IMR-90 (cell line): Measurements from ENCODE around the gene ZNF862. TPM values are rescaled to one million over a fixed set of nuclear protein-coding genes. Genes with fewer than 3 reads are reported as not detected.

Experiments
- ATAC-seq: fragments of 200-7000 bp; cut with Tn5 transposase; 2 replicates; pipeline ENCODE4 v1.9.1; 2020; ENCODE audit warnings: low read depth, mild to moderate bottlenecking, moderate library complexity
- BruUV-seq: library from RNA; stranded (reverse); fragments of 400-500 nt; replicated peaks from 2 replicates; lab custom pipeline; 2021; lab: Mats Ljungman, UMichigan
- CTCF ChIA-PET: fragments of 300-600 bp; formaldehyde crosslinking; extraction: SDS; loops from one replicate; lab custom pipeline; 2021; ENCODE audit warnings: antibody characterized with exemption; lab: Yijun Ruan, JAX
- POLR2A ChIA-PET: fragments of 300-600 bp; sonication (Branson Sonifier 250); formaldehyde crosslinking; loops from one replicate; lab custom pipeline; 2022; ENCODE audit warnings: antibody characterized with exemption; ENCODE audit not compliant: unreplicated experiment; lab: Charles Lee
- DNase-seq: peaks from one replicate; pipeline ENCODE4 v3.0.0; 2013
- H2AFZ ChIP-seq: replicated peaks from 2 replicates; pipeline ENCODE3; 2013; ENCODE audit warnings: low read length, mild to moderate bottlenecking; ENCODE audit not compliant: poor library complexity
- H2AK5ac ChIP-seq: 2 replicates; pipeline ENCODE4 v1.6.1; 2013; ENCODE audit warnings: low read depth, low read length, inconsistent platforms
- H2AK9ac ChIP-seq: replicated peaks from 2 replicates; pipeline ENCODE3; 2013; ENCODE audit warnings: mild to moderate bottlenecking, low read depth, low read length, moderate library complexity; ENCODE audit not compliant: poor library complexity
- H2BK120ac ChIP-seq: 2 replicates; pipeline ENCODE4 v1.6.1; 2013; ENCODE audit warnings: low read depth, low read length, inconsistent platforms
- H2BK15ac ChIP-seq: 3 replicates; pipeline ENCODE4 v1.6.1; 2013; ENCODE audit warnings: low read depth, low read length, inconsistent platforms
- H2BK20ac ChIP-seq: 2 replicates; pipeline ENCODE4 v1.6.1; 2013; ENCODE audit warnings: low read depth, mild to moderate bottlenecking, inconsistent platforms, low read length, moderate library complexity
- H2BK5ac ChIP-seq: 2 replicates; pipeline ENCODE4 v1.6.1; 2013; ENCODE audit warnings: mild to moderate bottlenecking, low read depth, low read length, inconsistent platforms; ENCODE audit not compliant: poor library complexity, severe bottlenecking
- H3K14ac ChIP-seq: replicated peaks from 2 replicates; pipeline ENCODE4 v1.6.1; 2013; ENCODE audit warnings: low read depth, low read length, inconsistent platforms
- H3K18ac ChIP-seq: 2 replicates; pipeline ENCODE4 v1.6.1; 2013; ENCODE audit warnings: low read depth, low read length, control low read depth
- H3K23ac ChIP-seq: 2 replicates; pipeline ENCODE4 v1.6.1; 2013; ENCODE audit warnings: low read depth, low read length, inconsistent platforms
- H3K27ac ChIP-seq: 2 replicates; pipeline ENCODE4 v1.5.1; 2013; ENCODE audit warnings: mild to moderate bottlenecking, control low read depth, low read length; ENCODE audit not compliant: insufficient read depth
- H3K27me3 ChIP-seq: 2 replicates; pipeline ENCODE4 v1.6.1; 2013; ENCODE audit warnings: low read length; ENCODE audit not compliant: control insufficient read depth, insufficient read depth
- H3K36me3 ChIP-seq: 2 replicates; pipeline ENCODE4 v1.6.1; 2013; ENCODE audit warnings: low read length, mixed read lengths; ENCODE audit not compliant: control insufficient read depth, insufficient read depth
- H3K4ac ChIP-seq: 2 replicates; pipeline ENCODE4 v1.6.1; 2013; ENCODE audit warnings: low read depth, low read length, inconsistent platforms
- H3K4me1 ChIP-seq: 2 replicates; pipeline ENCODE4 v1.6.1; 2013; ENCODE audit warnings: low read length, mixed read lengths; ENCODE audit not compliant: control insufficient read depth, insufficient read depth
- H3K4me2 ChIP-seq: 2 replicates; pipeline ENCODE4 v1.6.1; 2013; ENCODE audit warnings: low read depth, mild to moderate bottlenecking, control low read depth, low read length, moderate library complexity
- H3K4me3 ChIP-seq: 2 replicates; pipeline ENCODE4 v1.5.1; 2013; ENCODE audit warnings: low read depth, mild to moderate bottlenecking, control low read depth, low read length, moderate library complexity; ENCODE audit not compliant: insufficient read depth
- H3K56ac ChIP-seq: 2 replicates; pipeline ENCODE4 v1.6.1; 2013; ENCODE audit warnings: low read length, inconsistent platforms; ENCODE audit not compliant: insufficient read depth; ENCODE audit errors: extremely low read depth
- H3K79me1 ChIP-seq, 2 experiments: 2 replicates each; pipeline ENCODE4 v1.6.1; 2013; ENCODE audit warnings: low read length in 2 of 2, inconsistent platforms in 1 of 2, low read depth in 1 of 2
- H3K9ac ChIP-seq: 2 replicates; pipeline ENCODE4 v1.6.1; 2013; ENCODE audit warnings: low read depth, low read length, control low read depth
- H3K9me1 ChIP-seq: 2 replicates; pipeline ENCODE4 v1.6.1; 2013; ENCODE audit warnings: low read length, inconsistent platforms; ENCODE audit not compliant: insufficient read depth
- H3K9me3 ChIP-seq: 2 replicates; pipeline ENCODE4 v1.6.1; 2013; ENCODE audit warnings: low read length; ENCODE audit not compliant: control insufficient read depth, insufficient read depth
- H4K20me1 ChIP-seq: 2 replicates; pipeline ENCODE4 v1.6.1; 2013; ENCODE audit warnings: low read length, inconsistent platforms; ENCODE audit not compliant: insufficient read depth
- H4K5ac ChIP-seq: 2 replicates; pipeline ENCODE4 v1.6.1; 2013; ENCODE audit warnings: mild to moderate bottlenecking, low read depth, low read length, control low read depth
- H4K8ac ChIP-seq, 2 experiments: 2 replicates each; pipeline ENCODE4 v1.6.1; 2013; ENCODE audit warnings: low read depth in 2 of 2, low read length in 2 of 2, control low read depth in 1 of 2, inconsistent platforms in 1 of 2
- H4K91ac ChIP-seq: 2 replicates; pipeline ENCODE4 v1.6.1; 2013; ENCODE audit warnings: low read depth, low read length, inconsistent platforms; ENCODE audit not compliant: insufficient read depth
- BHLHE40 ChIP-seq: fragments of 150-350 bp; IDR thresholded peaks from 2 replicates; pipeline ENCODE4 v1.6.1; 2016; ENCODE audit warnings: mild to moderate bottlenecking, low read depth, low read length
- CEBPB ChIP-seq: IDR thresholded peaks from 2 replicates; pipeline ENCODE4 v1.6.1; 2012; ENCODE audit warnings: low read depth, low read length, improper control_type of control experiment
- CHD1 ChIP-seq: IDR thresholded peaks from 2 replicates; pipeline ENCODE4 v1.6.1; 2012; ENCODE audit warnings: low read depth, low read length, improper control_type of control experiment
- CTCF ChIP-seq: conservative IDR thresholded peaks from 2 replicates; pipeline ENCODE4 v1.5.1; 2012; ENCODE audit warnings: mild to moderate bottlenecking, low read depth, low read length, improper control_type of control experiment
- ELK1 ChIP-seq: fragments of 150-350 bp; IDR thresholded peaks from 2 replicates; pipeline ENCODE4 v1.6.1; 2016; ENCODE audit warnings: low read depth, mild to moderate bottlenecking, low read length, moderate library complexity, borderline replicate concordance
- FOS ChIP-seq: fragments of 150-350 bp; IDR thresholded peaks from 2 replicates; pipeline ENCODE4 v1.6.1; 2016; ENCODE audit warnings: low read depth, low read length
- MAFK ChIP-seq: IDR thresholded peaks from 2 replicates; pipeline ENCODE4 v1.6.1; 2012; ENCODE audit warnings: low read depth, low read length, improper control_type of control experiment
- MAZ ChIP-seq: IDR thresholded peaks from 2 replicates; pipeline ENCODE4 v1.6.1; 2012; ENCODE audit warnings: low read depth, mild to moderate bottlenecking, low read length, improper control_type of control experiment, moderate library complexity, borderline replicate concordance
- MXI1 ChIP-seq: IDR thresholded peaks from 2 replicates; pipeline ENCODE4 v1.6.1; 2012; ENCODE audit warnings: low read depth, mild to moderate bottlenecking, low read length, moderate library complexity, borderline replicate concordance
- NFE2L2 ChIP-seq: fragments of 150-350 bp; IDR thresholded peaks from 2 replicates; pipeline ENCODE4 v1.6.1; 2016; ENCODE audit warnings: low read depth, mild to moderate bottlenecking, low read length
- POLR2A ChIP-seq: IDR thresholded peaks from 2 replicates; pipeline ENCODE4 v1.6.1; 2012; ENCODE audit warnings: mild to moderate bottlenecking, low read depth, low read length
- RAD21 ChIP-seq: IDR thresholded peaks from 2 replicates; pipeline ENCODE4 v1.6.1; 2012; ENCODE audit warnings: low read length, improper control_type of control experiment
- RCOR1 ChIP-seq: IDR thresholded peaks from 2 replicates; pipeline ENCODE4 v1.6.1; 2012; ENCODE audit warnings: mild to moderate bottlenecking, low read length, improper control_type of control experiment; ENCODE audit not compliant: insufficient replicate concordance
- RFX5 ChIP-seq: IDR thresholded peaks from 2 replicates; pipeline ENCODE4 v1.8.0; 2012; ENCODE audit warnings: low read depth, mild to moderate bottlenecking, low read length, moderate library complexity
- SMC3 ChIP-seq: fragments of 150-350 bp; IDR thresholded peaks from 2 replicates; pipeline ENCODE4 v1.6.1; 2016; ENCODE audit warnings: low read depth, mild to moderate bottlenecking, antibody characterized with exemption, low read length, moderate library complexity
- USF2 ChIP-seq: fragments of 150-350 bp; IDR thresholded peaks from 2 replicates; pipeline ENCODE4 v1.6.1; 2017; ENCODE audit warnings: mild to moderate bottlenecking, antibody characterized with exemption, low read length, low read depth
- WGBS, 2 experiments: methylation state at CpG; one replicate each; pipeline versions ENCODE4 v1.1.5 to v1.1.7; 2013; ENCODE audit warnings: missing lambda C conversion rate in 2 of 2; ENCODE audit not compliant: insufficient read length in 1 of 2; ENCODE audit errors: extremely low coverage in 2 of 2; 5-methylcytosine and 5-hydroxymethylcytosine counted together
- dilution Hi-C: fragments of 300-500 bp; cut with HindIII; formaldehyde crosslinking; loops from one replicate; pipeline ENCODE4 v1.14.3; 2018; ENCODE audit warnings: low sequenced_read_pairs; ENCODE audit not compliant: unreplicated experiment
- in situ Hi-C: fragments of 300-500 bp; cut with MboI; formaldehyde crosslinking; loops from 3 replicates; pipeline ENCODE4 v1.14.3; 2019; ENCODE audit warnings: low sequenced_read_pairs, inconsistent platforms, mixed read lengths
- intact Hi-C: fragments of 100-400 bp; cut with micrococcal nuclease; formaldehyde crosslinking; loops from 2 replicates; pipeline ENCODE4 v1.10.0; 2022
- polyA plus RNA-seq, 3 experiments: library from polyadenylated mRNA; depleted of rRNA; stranded (reverse); fragments of >200 nt; gene quantifications; 2 replicates each; pipeline ENCODE4 v1.2.3, GENCODE V29; 2012; ENCODE audit warnings: low replicate concordance in 1 of 3
- total RNA-seq: library from RNA; depleted of rRNA; stranded (reverse); fragments of >200 nt; gene quantifications from 2 replicates; pipeline ENCODE4 v1.2.3, GENCODE V29; 2012

Gene ZNF862
- total and polyA plus RNA-seq, 2 of the 4 experiments (the other 2 are of a cell fraction), result 5.9 to 10.8 TPM

- H2AFZ ChIP-seq, result no peak overlapping the region
- no peak overlapping the region for H3K27ac ChIP-seq
- H3K27me3 ChIP-seq, result peaks cover 7% of the 10 kb centered on the region; the same call in 1 of the 2 replicates
- H2AK5ac ChIP-seq, result no peak overlapping the region
- no peak overlapping the region for H3K23ac ChIP-seq
- no peaks in the 10 kb centered on the region for H3K9me3 ChIP-seq
- ChIA-PET POLR2A (no interaction called here), CTCF (no interaction called here)
- no peak overlapping the region for H3K18ac ChIP-seq
- H3K4ac ChIP-seq, result no peak overlapping the region
- no peak for DNase-seq
- H3K4me3 ChIP-seq, result no peak overlapping the region
- H4K20me1 ChIP-seq, result no peaks in the 10 kb centered on the region
- no peak overlapping the region for H2BK20ac ChIP-seq
- WGBS, 2 experiments, result 80% methylated on average over 2 of the region's 9 CpGs; no CpG with 5 or more reads in 1 of the 2 experiments
- no peak overlapping the region for H3K14ac ChIP-seq
- no peak overlapping the region for H2BK120ac ChIP-seq
- H3K36me3 ChIP-seq, result no peaks in the 10 kb centered on the region
- H2AK9ac ChIP-seq, result no peak overlapping the region
- no peak overlapping the region for H3K9ac ChIP-seq
- no peak overlapping the region for H4K91ac ChIP-seq
- intact Hi-C loops (no loop called here), in situ Hi-C loops (no loop called here), dilution Hi-C loops (no loop called here)
- H3K4me1 ChIP-seq, result no peaks in the 10 kb centered on the region
- H3K79me1 ChIP-seq, result no peaks in the 10 kb centered on the region
- no peak overlapping the region for H2BK15ac ChIP-seq
- no peak overlapping the region for H2BK5ac ChIP-seq
- no peaks in the 10 kb centered on the region for H3K9me1 ChIP-seq
- no peak for TF ChIP-seq MXI1
- no peak for TF ChIP-seq CTCF
- TF ChIP-seq FOS, result no peak
- no peak for TF ChIP-seq ELK1
- TF ChIP-seq NFE2L2, result no peak
- no peak for TF ChIP-seq MAZ
- TF ChIP-seq SMC3, result no peak
- no peak for TF ChIP-seq CHD1
- no peak for TF ChIP-seq RCOR1
- no peak for TF ChIP-seq MAFK
- no peak for TF ChIP-seq POLR2A
- no peak for TF ChIP-seq RFX5
- no peak for TF ChIP-seq USF2
- TF ChIP-seq RAD21, result no peak
- no peak for TF ChIP-seq BHLHE40
- TF ChIP-seq CEBPB, result no peak
- H3K4me2 ChIP-seq, result no peak overlapping the region
- no peak overlapping the region for H4K8ac ChIP-seq
- no peak for ATAC-seq
- H4K5ac ChIP-seq, result no peak overlapping the region
- no TSS peak for BruUV-seq
- no peak overlapping the region for H3K56ac ChIP-seq
These were observed 34.1 kb upstream of the ZNF862 start for GRCh38 chr7:149804106-149804505.
